H1 (cell line): ENCODE data around the gene SRD5A3. TPM values are rescaled to one million over a fixed set of nuclear protein-coding genes. Genes with fewer than 3 reads are reported as not detected.

Source experiments
- CBX5 ChIP-seq: fragments of 300-800, 300-1000 bp; sonication (generic); IDR thresholded peaks from 2 replicates; pipeline ENCODE4 v1.7.1; 2016; ENCODE audit warnings: antibody characterized with exemption, low read length, low read depth
- CHD7 ChIP-seq: fragments of 300-600 bp; sonication (generic); IDR thresholded peaks from 2 replicates; pipeline ENCODE4 v1.7.1; 2012; ENCODE audit warnings: low read length, moderate library complexity, mild to moderate bottlenecking, inconsistent platforms; ENCODE audit not compliant: insufficient replicate concordance
- EP300 ChIP-seq, 2 experiments: IDR thresholded peaks; 1 replicate in 1 of 2; 2 replicates in 1 of 2; pipeline ENCODE4 v1.6.1; 2011 to 2012; ENCODE audit warnings: low read depth in 2 of 2, low read length in 2 of 2, mild to moderate bottlenecking in 2 of 2, borderline replicate concordance in 1 of 2, inconsistent platforms in 1 of 2, moderate library complexity in 1 of 2
- HDAC6 ChIP-seq: IDR thresholded peaks from one replicate; pipeline ENCODE4 v1.7.1; 2012; ENCODE audit warnings: low read depth, mild to moderate bottlenecking, inconsistent platforms, low read length, moderate library complexity
- JUN ChIP-seq: IDR thresholded peaks from 2 replicates; pipeline ENCODE4 v1.6.1; 2011; ENCODE audit warnings: low read depth, mild to moderate bottlenecking, improper control_type of control experiment, low read length
- NRF1 ChIP-seq: IDR thresholded peaks from 2 replicates; pipeline ENCODE4 v1.6.1; 2011; ENCODE audit warnings: mild to moderate bottlenecking, low read depth, low read length, improper control_type of control experiment
- PHF8 ChIP-seq: fragments of 200-600 bp; sonication (generic); conservative IDR thresholded peaks from 2 replicates; pipeline ENCODE4 v1.7.1; 2012; ENCODE audit warnings: low read depth, mild to moderate bottlenecking, inconsistent platforms, low read length, moderate library complexity
- RNF2 ChIP-seq: fragments of 200-900, 300-1000 bp; sonication (generic); IDR thresholded peaks from 2 replicates; pipeline ENCODE4 v1.7.1; 2016; ENCODE audit warnings: borderline replicate concordance, low read depth, mild to moderate bottlenecking, antibody characterized with exemption, low read length; ENCODE audit not compliant: poor library complexity, severe bottlenecking; ENCODE audit errors: missing control alignments
- SIN3A ChIP-seq, 2 experiments: IDR thresholded peaks in 1 of 2; conservative IDR thresholded peaks in 1 of 2; 2 replicates each; pipeline ENCODE4 v1.6.1; 2011 to 2012; ENCODE audit warnings: low read length in 2 of 2, improper control_type of control experiment in 1 of 2, low read depth in 1 of 2, mild to moderate bottlenecking in 1 of 2
- TEAD4 ChIP-seq: IDR thresholded peaks from 2 replicates; pipeline ENCODE4 v1.6.1; 2012; ENCODE audit warnings: low read depth, low read length, inconsistent platforms, mixed read lengths
- polyA plus RNA-seq, 7 experiments: library from polyadenylated mRNA; depleted of rRNA in 3 of 7; stranded (reverse) in 5 of 7; unstranded in 2 of 7; fragments of >200 nt in 5 of 7; fragments of 200-250 nt in 2 of 7; gene quantifications; 1 replicate in 5 of 7; 2 replicates in 1 of 7; 4 replicates in 1 of 7; pipeline versions ENCODE4 v1.2.1 to v1.2.3, GENCODE V29; 2011 to 2013; ENCODE audit warnings: missing spikeins in 2 of 7, mixed read lengths in 2 of 7
- total RNA-seq: library from RNA; stranded (reverse); fragmentation: NEBNext Ultra II Directional; extraction: Animal tissue kit (Norgen Biotek cat#: 25700); gene quantifications from 2 replicates; pipeline ENCODE4 v1.2.1, GENCODE V29; 2021

The SRD5A3 gene
- total and polyA plus RNA-seq, 2 of the 8 experiments (the other 6 are each of a cell fraction or from before 2014, with no cell fraction given): 19.6 to 34.6 TPM

DNA sequence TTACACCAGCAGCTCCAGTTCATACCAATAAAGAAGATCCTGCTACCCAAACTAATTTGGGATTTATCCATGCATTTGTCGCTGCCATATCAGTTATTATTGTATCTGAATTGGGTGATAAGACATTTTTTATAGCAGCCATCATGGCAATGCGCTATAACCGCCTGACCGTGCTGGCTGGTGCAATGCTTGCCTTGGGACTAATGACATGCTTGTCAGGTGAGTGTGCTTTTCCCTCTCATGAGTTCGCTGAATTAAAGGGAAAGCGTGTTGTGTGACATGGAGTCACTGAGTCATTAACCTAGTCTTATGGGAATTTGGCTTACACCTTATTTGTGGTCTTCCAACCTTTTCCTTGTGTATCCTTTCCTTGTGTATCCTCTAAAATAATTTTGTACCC is 65.6 kb downstream of the SRD5A3 start (continued):
- no peak for TF ChIP-seq CHD7
- TF ChIP-seq CBX5: no peak
- TF ChIP-seq JUN: no peak
- no peak for TF ChIP-seq EP300 (IDR thresholded peaks at IDR 0.05; ENCODE audit: borderline replicate concordance in 1 of 2, low read depth in 2 of 2, low read length in 2 of 2)
- no peak for TF ChIP-seq TEAD4
- TF ChIP-seq SIN3A (conservative IDR thresholded peaks at IDR 0.05 in 1 of 2, IDR thresholded peaks at IDR 0.05 in 1 of 2; ENCODE audit: low read depth in 1 of 2, low read length in 2 of 2): no peak
- TF ChIP-seq PHF8: no peak
- TF ChIP-seq HDAC6: no peak
- no peak for TF ChIP-seq RNF2
- no peak for TF ChIP-seq NRF1
